ENCODE results near the gene MTMR4. TPM values are rescaled to one million over a fixed set of nuclear protein-coding genes. Genes with fewer than 3 reads are reported as not detected.

Gene MTMR4
- total RNA-seq, 1 donor from 2014 or later, result 30.2 TPM

DNA sequence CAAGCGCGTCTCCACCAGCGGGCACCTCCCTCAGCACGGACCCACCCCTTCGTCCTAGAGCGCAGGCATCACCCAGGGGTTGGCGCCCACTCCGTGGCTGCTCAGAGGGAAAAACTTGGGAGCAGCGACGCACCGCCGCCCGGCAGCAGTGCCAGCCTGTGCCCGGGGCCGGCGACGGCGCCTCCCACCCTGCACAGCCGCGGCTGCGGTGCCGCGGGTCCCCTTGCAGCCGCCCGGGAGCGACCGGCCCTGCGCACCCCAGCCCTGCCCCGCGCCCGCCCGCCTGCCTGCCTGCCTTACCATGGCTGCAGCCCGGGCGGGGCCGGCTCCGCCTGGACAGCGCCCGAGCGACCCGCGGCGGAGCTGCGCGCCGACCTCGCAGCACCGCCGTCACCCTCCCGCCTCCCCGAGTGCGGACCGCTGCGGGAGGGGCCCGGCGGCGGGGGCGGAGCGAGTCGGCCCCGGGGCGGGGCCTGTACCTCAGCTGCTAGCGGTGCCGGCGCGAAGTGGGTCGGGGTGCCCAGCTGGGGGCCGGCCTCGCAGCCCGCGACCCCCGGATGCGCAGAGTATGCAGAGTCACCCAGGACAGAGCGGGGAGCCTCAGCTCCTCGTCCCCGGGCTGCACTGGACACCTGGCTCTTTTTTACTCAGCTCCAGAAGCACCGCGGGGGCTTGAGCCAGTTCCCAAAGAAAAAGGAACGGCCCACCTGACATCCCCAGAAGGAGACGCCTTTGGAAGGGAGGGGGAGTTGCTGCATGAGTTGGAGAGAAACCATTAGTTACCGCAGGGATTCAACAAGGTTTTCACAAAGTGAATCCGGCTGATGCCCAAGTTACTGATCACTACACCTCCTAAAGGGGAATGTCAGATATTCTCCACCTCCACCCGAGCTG lies 17.5 kb upstream of the MTMR4 start:
- Mint-ChIP-seq H3K4me3 (ENCODE audit: unreplicated experiment) (peak overlapping the region; percentile 61), H3K9me3 (ENCODE audit: low read depth) (no peaks in the 10 kb centered on the region), H3K4me1 (ENCODE audit: low read depth) (peaks cover 53% of the 10 kb centered on the region), H3K36me3 (ENCODE audit: low read depth) (no peaks in the 10 kb centered on the region), H3K27me3 (ENCODE audit: low read depth) (peaks cover 1% of the 10 kb centered on the region), H3K27ac (ENCODE audit: unreplicated experiment) (no peak overlapping the region)
- TF ChIP-seq, protein P1, sequence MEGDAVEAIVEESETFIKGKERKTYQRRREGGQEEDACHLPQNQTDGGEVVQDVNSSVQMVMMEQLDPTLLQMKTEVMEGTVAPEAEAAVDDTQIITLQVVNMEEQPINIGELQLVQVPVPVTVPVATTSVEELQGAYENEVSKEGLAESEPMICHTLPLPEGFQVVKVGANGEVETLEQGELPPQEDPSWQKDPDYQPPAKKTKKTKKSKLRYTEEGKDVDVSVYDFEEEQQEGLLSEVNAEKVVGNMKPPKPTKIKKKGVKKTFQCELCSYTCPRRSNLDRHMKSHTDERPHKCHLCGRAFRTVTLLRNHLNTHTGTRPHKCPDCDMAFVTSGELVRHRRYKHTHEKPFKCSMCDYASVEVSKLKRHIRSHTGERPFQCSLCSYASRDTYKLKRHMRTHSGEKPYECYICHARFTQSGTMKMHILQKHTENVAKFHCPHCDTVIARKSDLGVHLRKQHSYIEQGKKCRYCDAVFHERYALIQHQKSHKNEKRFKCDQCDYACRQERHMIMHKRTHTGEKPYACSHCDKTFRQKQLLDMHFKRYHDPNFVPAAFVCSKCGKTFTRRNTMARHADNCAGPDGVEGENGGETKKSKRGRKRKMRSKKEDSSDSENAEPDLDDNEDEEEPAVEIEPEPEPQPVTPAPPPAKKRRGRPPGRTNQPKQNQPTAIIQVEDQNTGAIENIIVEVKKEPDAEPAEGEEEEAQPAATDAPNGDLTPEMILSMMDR (IDR thresholded peaks at IDR 0.05), result no peak
- no peak for DNase-seq (ENCODE audit: low spot score)

GRCh38 chr17:58531122-58531521 lies 16.7 kb upstream of the MTMR4 start:
- Mint-ChIP-seq H3K27me3 (ENCODE audit: low read depth) (peaks cover 1% of the 10 kb centered on the region), H3K4me3 (ENCODE audit: unreplicated experiment) (peak overlapping the region; percentile 61), H3K36me3 (ENCODE audit: low read depth) (no peaks in the 10 kb centered on the region), H3K4me1 (ENCODE audit: low read depth) (peaks cover 61% of the 10 kb centered on the region), H3K9me3 (ENCODE audit: low read depth) (no peaks in the 10 kb centered on the region), H3K27ac (ENCODE audit: unreplicated experiment) (no peak overlapping the region)
- TF ChIP-seq, protein P1 (IDR thresholded peaks at IDR 0.05), result no peak
- DNase-seq (ENCODE audit: low spot score), result no peak

DNA sequence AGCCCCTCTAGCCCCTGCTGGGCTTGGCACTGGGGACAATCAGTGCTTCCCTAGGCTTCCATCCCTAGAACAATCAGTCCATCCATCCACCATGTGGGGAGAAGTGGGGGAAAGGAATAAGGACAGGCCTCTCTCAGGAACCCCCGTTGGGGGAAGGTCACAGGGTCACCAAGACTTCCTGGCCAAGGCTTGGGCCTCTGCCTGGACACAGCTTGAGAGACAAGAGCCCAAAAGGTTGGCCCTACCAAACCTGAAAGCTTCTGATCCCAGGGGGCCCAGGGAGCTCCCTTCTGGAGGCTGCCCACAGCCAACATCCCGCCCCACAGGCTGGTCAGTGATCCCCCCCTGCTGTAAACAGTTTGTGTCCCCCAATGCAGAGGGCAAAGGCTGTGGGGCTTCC lies 16.2 kb upstream of the MTMR4 start:
- H3K27me3 Mint-ChIP-seq (ENCODE audit: low read depth), result peaks cover 1% of the 10 kb centered on the region
- no peaks in the 10 kb centered on the region for H3K36me3 Mint-ChIP-seq (ENCODE audit: low read depth)
- H3K4me3 Mint-ChIP-seq (ENCODE audit: unreplicated experiment), result peak overlapping the region; percentile 61
- no peaks in the 10 kb centered on the region for H3K9me3 Mint-ChIP-seq (ENCODE audit: low read depth)
- no peak overlapping the region for H3K27ac Mint-ChIP-seq (ENCODE audit: unreplicated experiment)
- DNase-seq (ENCODE audit: low spot score), result no peak
- TF ChIP-seq, protein P1 (IDR thresholded peaks at IDR 0.05), result no peak
- H3K4me1 Mint-ChIP-seq (ENCODE audit: low read depth), result peaks cover 62% of the 10 kb centered on the region

- no peak overlapping the region for H3K4me3 Mint-ChIP-seq (ENCODE audit: unreplicated experiment)
- peak overlapping the region; percentile 65 for H3K27ac Mint-ChIP-seq (ENCODE audit: unreplicated experiment)
- TF ChIP-seq, protein P1 (IDR thresholded peaks at IDR 0.05), result no peak
- H3K9me3 Mint-ChIP-seq (ENCODE audit: low read depth), result no peaks in the 10 kb centered on the region
- H3K4me1 Mint-ChIP-seq (ENCODE audit: low read depth), result peaks cover 71% of the 10 kb centered on the region
- H3K36me3 Mint-ChIP-seq (ENCODE audit: low read depth), result no peaks in the 10 kb centered on the region
- DNase-seq (ENCODE audit: low spot score), result no peak
- H3K27me3 Mint-ChIP-seq (ENCODE audit: low read depth), result peaks cover 1% of the 10 kb centered on the region
Observed at GRCh38 chr17:58529275-58529674, 14.8 kb upstream of the MTMR4 start.

DNA sequence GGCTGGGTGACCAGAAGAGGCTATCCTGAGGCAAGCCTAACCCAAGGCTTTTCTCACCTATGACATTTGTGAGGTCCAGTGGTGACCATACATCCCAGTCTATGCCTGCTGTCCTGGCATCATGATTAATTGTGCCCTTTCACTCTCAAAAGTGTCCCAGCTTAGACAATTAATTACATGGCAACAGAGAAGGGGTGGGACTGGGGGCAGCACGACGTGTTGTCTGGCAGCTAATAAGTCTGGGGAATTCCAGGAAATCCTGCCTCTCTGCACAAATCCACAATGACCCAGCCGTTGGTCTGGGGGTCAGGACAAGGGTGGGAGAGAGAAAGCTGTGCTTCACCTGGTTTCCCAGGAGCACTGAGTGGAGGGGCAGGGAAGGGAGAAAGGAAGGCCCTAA lies 14.0 kb upstream of the MTMR4 start:
- H3K36me3 Mint-ChIP-seq (ENCODE audit: low read depth), result no peaks in the 10 kb centered on the region
- H3K27ac Mint-ChIP-seq (ENCODE audit: unreplicated experiment), result peak overlapping the region; percentile 12
- no peak for DNase-seq (ENCODE audit: low spot score)
- no peaks in the 10 kb centered on the region for H3K9me3 Mint-ChIP-seq (ENCODE audit: low read depth)
- H3K4me3 Mint-ChIP-seq (ENCODE audit: unreplicated experiment), result peak overlapping the region; percentile 0
- peaks cover 77% of the 10 kb centered on the region for H3K4me1 Mint-ChIP-seq (ENCODE audit: low read depth)
- H3K27me3 Mint-ChIP-seq (ENCODE audit: low read depth), result peaks cover 1% of the 10 kb centered on the region
- TF ChIP-seq, protein P1 (IDR thresholded peaks at IDR 0.05), result no peak

All from chondrocyte (in vitro differentiated cells).